HTERT RPE-1 (cell line): ENCODE data around the gene CD302.
"Not testable (repeated sequence)": the region's sequence is repeated elsewhere in the genome, so short reads cannot be mapped to it uniquely, and the experiment has no call there.

Source experiments
- in situ Hi-C: fragments of 300-500 bp; cut with MboI; formaldehyde crosslinking; loops from 4 replicates; pipeline ENCODE4 v1.14.3; 2020; ENCODE audit warnings: low sequenced_read_pairs

The CD302 gene

GRCh38 chr2:159797543-159798375, at the start of gene CD302:
Gene CD302, minus strand, starts transcription at chr2:159798208. Its CDS starts 10 bp downstream, at chr2:159798198.
- in situ Hi-C loops = no loop called here

GRCh38 chr2:159846564-159846963, 48.6 kb upstream of the CD302 start:
- in situ Hi-C loops = no loop called here

GRCh38 chr2:159840616-159841015, 42.6 kb upstream of the CD302 start:
- in situ Hi-C loops = no loop called here

GRCh38 chr2:159832858-159833257, 34.9 kb upstream of the CD302 start:
- in situ Hi-C loops = no loop called here

GRCh38 chr2:159832026-159832425, 34.0 kb upstream of the CD302 start:
- in situ Hi-C loops = no loop called here

GRCh38 chr2:159829376-159829775, 31.4 kb upstream of the CD302 start:
- in situ Hi-C loops = no loop called here

GRCh38 chr2:159828738-159829137, 30.7 kb upstream of the CD302 start:
- in situ Hi-C loops = no loop called here

- in situ Hi-C loops = not testable (repeated sequence)
Observed at GRCh38 chr2:159822478-159822833, 24.4 kb upstream of the CD302 start.

- in situ Hi-C loops = not testable (repeated sequence)
Observed at GRCh38 chr2:159821775-159822477, 23.9 kb upstream of the CD302 start.

- in situ Hi-C loops = no loop called here
Observed at GRCh38 chr2:159818940-159819339, 20.9 kb upstream of the CD302 start.

GRCh38 chr2:159817283-159817682, 19.3 kb upstream of the CD302 start:
- in situ Hi-C loops = no loop called here

- in situ Hi-C loops = no loop called here
Observed at GRCh38 chr2:159811232-159811631, 13.2 kb upstream of the CD302 start.

- in situ Hi-C loops = no loop called here
Observed at GRCh38 chr2:159808032-159808425, 10.0 kb upstream of the CD302 start.

- in situ Hi-C loops = no loop called here
Observed at GRCh38 chr2:159807183-159808031, 9.4 kb upstream of the CD302 start.

GRCh38 chr2:159804941-159805340, 6.9 kb upstream of the CD302 start:
- in situ Hi-C loops = no loop called here

- in situ Hi-C loops = no loop called here
Observed at GRCh38 chr2:159803235-159803962, 5.4 kb upstream of the CD302 start.

GRCh38 chr2:159802673-159803072, 4.7 kb upstream of the CD302 start:
- in situ Hi-C loops = no loop called here

GRCh38 chr2:159799833-159800232, 1.8 kb upstream of the CD302 start:
- in situ Hi-C loops = no loop called here

GRCh38 chr2:159798376-159798725, 343 bp upstream of the CD302 start:
- in situ Hi-C loops = no loop called here

- in situ Hi-C loops = no loop called here
Observed at GRCh38 chr2:159797225-159797542, 824 bp downstream of the CD302 start.
